MG63 (cell line): ENCODE data around the gene CTNNBL1. TPM values are rescaled to one million over a fixed set of nuclear protein-coding genes. Genes with fewer than 3 reads are reported as not detected.
A peak's percentile ranks its signal among the peaks of the same experiment; 100 is the strongest.

Source experiments
- DNase-seq: peaks from one replicate; pipeline ENCODE4 v3.0.0-alpha.2; 2020
- H3K27me3 ChIP-seq: fragments of 250-450 bp; sonication (Bioruptor Pico); 2 replicates; pipeline ENCODE4 v1.5.1; 2020; ENCODE audit warnings: mild to moderate bottlenecking, moderate library complexity
- H3K36me3 ChIP-seq: fragments of 250-450 bp; sonication (Bioruptor Pico); 2 replicates; pipeline ENCODE4 v1.5.1; 2020; ENCODE audit warnings: mild to moderate bottlenecking, moderate library complexity
- H3K4me3 ChIP-seq: fragments of 250-450 bp; sonication (Bioruptor Pico); 2 replicates; pipeline ENCODE4 v1.5.1; 2020; ENCODE audit warnings: mild to moderate bottlenecking, moderate library complexity
- H3K9me3 ChIP-seq: fragments of 250-450 bp; sonication (Bioruptor Pico); 2 replicates; pipeline ENCODE4 v1.5.1; 2020; ENCODE audit warnings: mild to moderate bottlenecking, moderate library complexity
- total RNA-seq: library from RNA; depleted of rRNA; stranded (reverse); fragments of >200 nt; shearing (Covaris generic); gene quantifications from 2 replicates; pipeline ENCODE4 v1.2.3, GENCODE V29; 2014; ENCODE audit warnings: low replicate concordance

Gene CTNNBL1
- total RNA-seq, 1 experiment from 2014 or later: 44.9 TPM

DNA sequence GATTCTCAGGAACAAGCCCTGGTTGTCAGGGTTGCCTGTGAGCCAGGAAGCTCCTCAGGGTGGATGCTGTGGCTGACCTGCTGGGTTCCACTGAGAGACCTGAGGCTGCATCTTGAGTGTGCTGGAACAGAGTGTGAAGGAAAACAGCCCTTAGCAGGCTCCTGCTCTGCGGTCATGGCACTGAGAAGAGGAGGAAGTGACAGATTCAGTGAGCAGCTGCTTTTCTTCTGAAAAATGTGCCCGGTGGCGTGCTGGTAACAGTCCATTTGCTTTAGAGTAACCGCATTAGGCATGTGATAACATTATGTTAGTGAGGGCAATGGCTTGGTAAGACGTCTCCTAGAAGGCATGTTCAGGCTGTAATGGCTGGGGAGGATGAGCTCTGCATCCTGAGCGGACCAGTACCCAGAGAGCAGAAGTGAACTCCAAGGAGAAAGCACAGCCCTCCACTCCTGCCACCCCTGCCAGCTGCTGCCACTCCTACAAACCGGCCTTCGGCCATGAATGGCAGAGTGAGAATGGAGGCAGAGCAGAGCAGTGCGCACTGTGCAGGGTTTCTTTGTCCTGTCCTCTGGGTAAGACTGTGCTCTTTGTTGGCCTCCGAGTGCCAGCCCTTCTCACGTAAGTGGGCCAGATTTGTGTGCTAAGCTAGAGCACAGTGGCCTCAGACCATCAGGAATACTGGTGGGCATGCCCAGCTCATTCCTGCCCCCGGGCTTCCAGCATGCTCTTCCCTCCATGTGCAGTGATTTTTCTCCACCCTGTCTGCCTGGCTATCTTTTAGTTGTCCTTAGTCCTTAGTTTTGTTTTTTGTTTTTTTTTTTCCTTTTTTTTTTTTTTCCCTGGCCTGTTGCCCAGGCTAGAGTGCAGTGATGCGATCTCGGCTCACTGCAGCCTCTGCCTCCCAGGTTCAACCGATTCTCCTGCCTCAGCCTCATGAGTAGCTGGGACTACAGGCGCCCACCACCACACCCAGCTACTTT lies 111.0 kb downstream of the CTNNBL1 start:
- peaks cover 8% of the 10 kb centered on the region; the same call in 1 of the 2 replicates for H3K36me3 ChIP-seq
- no peak for DNase-seq
- H3K4me3 ChIP-seq: no peak overlapping the region
- no peaks in the 10 kb centered on the region for H3K9me3 ChIP-seq
- H3K27me3 ChIP-seq: no peaks in the 10 kb centered on the region

DNA sequence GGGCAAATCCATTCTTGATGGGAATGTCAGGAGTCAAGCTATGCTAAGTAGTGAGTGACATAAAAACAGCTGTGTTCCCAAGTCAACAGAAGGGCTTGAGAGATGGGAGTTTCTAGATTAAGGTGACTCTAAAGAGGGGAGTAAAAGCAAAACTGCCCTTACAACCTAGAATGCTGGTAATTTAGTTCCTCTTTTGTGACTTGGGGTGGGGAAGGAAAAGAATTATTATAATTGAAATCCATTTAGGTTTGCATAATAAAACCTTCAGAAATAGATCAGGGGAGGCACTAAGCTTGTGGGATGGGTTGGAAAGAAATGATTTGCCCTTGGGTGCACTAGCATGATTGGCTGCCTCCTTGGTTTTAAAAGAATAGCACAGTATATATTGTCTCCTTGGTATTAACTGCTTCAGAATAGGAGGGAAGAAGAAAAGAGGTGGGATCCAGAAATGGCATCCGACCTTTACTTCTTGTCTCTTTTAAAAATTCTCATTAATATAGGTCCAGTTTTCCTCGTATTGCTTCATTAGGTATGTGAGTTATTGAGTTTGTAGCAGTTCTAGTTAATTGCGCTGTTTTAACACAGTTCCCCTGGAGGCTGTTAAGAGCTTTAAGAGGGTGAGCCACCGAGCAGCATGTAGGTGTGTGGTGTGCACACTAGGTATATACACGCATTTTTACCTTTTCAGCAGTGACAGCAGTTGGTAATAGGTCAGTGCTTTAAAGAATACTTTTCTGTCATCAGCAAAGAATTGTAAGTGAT lies 113.8 kb downstream of the CTNNBL1 start:
- DNase-seq: no peak
- Histone ChIP-seq H3K9me3 (no peaks in the 10 kb centered on the region), H3K36me3 (peaks cover 8% of the 10 kb centered on the region; the same call in 1 of the 2 replicates), H3K4me3 (no peak overlapping the region), H3K27me3 (no peaks in the 10 kb centered on the region)

DNA sequence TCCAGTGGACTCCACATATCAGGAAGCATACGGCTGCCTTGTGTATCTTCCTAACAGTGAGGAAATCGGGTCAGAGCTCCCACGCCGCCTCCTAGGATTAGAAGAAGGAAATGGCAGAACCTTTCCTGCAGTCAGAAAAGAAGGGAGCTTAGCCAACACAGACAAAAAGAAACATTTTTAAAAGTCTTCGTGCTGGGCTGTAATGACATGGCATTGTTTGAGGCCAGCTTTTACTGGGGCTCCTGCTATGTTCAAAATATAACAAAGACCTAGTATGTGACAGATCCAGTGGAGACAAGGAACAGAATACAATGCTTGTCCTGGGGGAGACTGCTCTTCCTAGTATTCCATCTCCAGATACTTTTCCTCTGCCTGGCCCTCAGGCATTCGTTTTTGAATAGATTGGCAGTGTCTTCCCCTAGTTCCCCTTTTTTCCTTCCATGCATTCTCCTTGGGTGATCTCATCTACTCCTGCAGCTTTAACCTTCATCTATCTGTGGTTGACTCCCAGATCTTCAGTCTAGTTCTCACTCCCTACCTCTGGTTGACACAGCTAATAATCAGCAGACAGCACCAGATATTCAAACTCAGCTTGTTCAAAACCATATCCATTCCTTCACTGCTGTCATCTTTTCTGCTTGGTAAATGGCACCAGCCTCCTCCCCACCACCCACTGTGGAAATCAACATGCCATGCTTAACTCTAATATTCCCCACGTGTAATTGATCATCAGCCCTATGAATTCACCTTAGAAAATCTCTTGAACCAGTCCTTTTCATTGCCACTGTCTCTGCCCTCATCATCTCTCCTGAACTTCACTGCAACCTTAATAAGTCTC lies 114.6 kb downstream of the CTNNBL1 start:
- no peak for DNase-seq
- no peaks in the 10 kb centered on the region for H3K9me3 ChIP-seq
- no peak overlapping the region for H3K4me3 ChIP-seq
- H3K36me3 ChIP-seq: peaks cover 5% of the 10 kb centered on the region; the same call in 1 of the 2 replicates
- no peaks in the 10 kb centered on the region for H3K27me3 ChIP-seq

DNA sequence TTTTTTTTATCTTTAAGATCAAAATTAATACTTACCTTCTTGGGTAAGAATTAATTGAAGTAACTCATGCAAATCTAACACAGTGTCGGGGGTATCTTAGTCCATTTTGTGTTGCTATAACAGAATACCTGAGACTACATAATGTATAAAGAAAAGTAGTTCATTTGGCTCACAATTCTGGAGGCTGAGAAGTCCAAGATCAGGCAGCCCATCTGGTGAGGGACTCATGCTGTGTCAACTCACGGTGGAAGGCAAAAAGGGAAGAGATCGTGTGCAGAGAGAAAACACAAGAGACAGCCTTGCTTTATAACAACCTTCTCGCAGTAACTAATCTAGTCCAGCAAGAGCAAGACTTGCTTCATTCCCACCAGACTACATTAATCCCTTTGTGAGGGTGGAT lies 116.2 kb downstream of the CTNNBL1 start:
- no peak overlapping the region for H3K4me3 ChIP-seq
- no peaks in the 10 kb centered on the region for H3K9me3 ChIP-seq
- peaks cover 4% of the 10 kb centered on the region; the same call in 1 of the 2 replicates for H3K36me3 ChIP-seq
- H3K27me3 ChIP-seq: no peaks in the 10 kb centered on the region
- DNase-seq: no peak

DNA sequence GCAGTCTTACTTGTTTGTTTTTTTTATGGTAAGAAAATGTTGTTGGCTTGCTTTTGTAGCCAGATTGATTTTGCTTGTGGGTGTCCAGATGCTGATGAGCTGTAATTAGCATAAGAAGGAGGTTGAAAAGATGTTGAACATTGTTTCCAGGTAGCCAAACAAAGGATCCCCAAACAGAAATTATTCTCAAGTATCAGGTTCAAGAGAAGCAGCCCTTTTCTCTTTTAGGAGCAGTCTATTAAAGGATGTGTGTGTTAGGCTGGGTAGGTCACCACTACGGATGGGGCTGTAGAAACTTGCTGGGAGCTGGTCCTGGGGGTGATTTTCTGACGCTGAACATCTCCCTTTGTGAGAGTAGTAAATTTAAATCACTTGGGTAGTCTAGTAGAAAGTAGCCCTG lies 122.2 kb downstream of the CTNNBL1 start:
- Histone ChIP-seq H3K27me3 (no peaks in the 10 kb centered on the region), H3K36me3 (no peaks in the 10 kb centered on the region), H3K4me3 (no peak overlapping the region), H3K9me3 (no peaks in the 10 kb centered on the region)
- no peak for DNase-seq

DNA sequence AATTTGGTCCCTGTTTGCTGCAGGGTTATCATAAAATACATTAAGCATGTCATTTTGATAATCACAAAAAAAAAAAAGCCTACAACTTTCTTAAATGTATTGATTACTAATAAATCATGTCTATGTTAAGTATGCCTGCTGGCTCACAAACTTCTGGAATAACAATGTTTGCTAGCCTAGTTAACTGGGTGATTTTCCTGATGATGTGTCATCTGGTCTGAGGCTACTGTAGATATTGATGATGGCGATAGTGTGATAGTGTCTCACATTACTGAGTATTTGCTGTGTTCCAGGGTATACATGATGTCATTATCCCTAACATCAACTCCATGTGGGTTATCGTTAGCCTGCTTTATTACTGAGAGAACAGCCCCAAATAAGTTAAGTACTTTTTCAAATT lies 122.9 kb downstream of the CTNNBL1 start:
- H3K27me3 ChIP-seq: no peaks in the 10 kb centered on the region
- no peak for DNase-seq
- no peaks in the 10 kb centered on the region for H3K9me3 ChIP-seq
- no peak overlapping the region for H3K4me3 ChIP-seq
- no peaks in the 10 kb centered on the region for H3K36me3 ChIP-seq

DNA sequence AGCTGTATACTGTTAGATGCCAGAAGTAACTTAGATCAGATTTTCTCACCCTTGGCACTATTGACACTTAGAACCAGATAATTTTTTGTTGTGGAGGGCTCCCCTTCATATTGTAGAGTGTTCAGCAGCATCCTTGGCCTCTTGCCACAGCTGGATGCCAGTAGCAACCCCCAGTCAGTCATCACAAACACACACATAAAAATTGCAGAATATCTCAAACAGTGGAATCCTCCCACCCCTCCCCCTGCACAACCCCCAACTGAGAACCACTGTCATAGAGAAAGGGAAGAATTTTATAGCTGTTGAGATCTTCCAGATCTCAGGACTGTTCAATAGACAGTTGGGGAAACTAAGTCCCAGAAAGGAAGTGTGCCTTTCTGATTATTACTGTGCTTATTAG lies 127.9 kb downstream of the CTNNBL1 start:
- Histone ChIP-seq H3K36me3 (no peaks in the 10 kb centered on the region; the same call in 1 of the 2 replicates), H3K4me3 (no peak overlapping the region), H3K27me3 (no peaks in the 10 kb centered on the region), H3K9me3 (no peaks in the 10 kb centered on the region)
- no peak for DNase-seq

DNA sequence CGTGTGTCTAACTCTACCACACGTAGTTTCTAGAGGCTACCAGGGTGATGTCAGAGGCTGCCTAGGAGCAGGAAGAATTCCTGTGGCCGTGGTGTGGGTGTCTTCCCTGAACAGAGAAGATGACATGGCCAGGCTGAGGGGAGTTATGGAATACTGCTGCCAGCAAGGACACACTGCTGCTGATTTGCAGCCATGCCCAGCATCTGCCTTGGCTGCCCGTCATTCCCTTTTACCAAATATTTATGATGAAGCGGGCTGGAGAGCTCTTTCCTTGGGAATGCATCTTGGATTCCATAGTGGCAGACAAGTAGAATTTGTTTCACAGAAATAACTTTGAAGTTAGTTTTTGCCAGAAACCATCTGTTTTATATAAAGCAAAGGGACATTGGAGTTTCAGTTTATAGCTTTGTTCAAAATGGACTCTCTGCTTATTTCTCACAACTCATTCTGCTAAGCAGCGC lies 128.3 kb downstream of the CTNNBL1 start:
- no peaks in the 10 kb centered on the region for H3K9me3 ChIP-seq
- H3K27me3 ChIP-seq: no peaks in the 10 kb centered on the region
- no peak overlapping the region for H3K4me3 ChIP-seq
- DNase-seq: peak; percentile 53
- no peaks in the 10 kb centered on the region; the same call in 1 of the 2 replicates for H3K36me3 ChIP-seq

DNA sequence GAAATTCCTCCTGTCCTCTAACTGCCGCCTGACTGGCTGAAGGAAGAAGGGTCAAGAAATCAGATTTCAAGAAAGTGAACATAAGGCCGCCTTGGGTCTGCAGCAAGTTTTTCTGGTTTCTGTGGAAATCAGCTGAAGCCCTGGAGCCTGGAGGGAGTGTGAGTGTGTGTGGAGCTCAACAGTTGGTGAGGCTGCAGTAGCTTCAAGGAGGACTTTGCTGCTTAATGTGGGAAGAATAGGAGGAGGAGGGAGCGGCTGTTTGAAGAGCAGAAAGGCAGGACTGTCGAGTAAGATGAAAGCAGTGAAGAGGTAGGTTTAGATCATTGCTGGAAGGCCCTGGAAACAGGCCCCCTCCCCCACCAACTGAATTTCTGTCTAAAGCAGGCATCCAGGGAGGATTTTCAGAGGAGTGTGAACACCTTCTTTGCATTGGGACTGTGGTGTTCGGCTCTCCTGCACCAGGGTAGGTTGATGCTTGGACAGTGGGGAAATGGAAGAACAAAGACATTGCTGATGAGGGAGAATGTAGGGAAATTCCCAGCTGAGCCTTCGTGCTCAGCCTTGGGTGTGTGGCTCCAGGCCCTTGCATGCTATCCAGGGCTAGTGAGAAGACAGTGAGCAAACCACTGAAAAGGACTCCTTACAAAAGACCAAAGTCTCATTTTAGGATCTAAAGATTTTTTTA lies 129.6 kb downstream of the CTNNBL1 start:
- H3K4me3 ChIP-seq: no peak overlapping the region

DNA sequence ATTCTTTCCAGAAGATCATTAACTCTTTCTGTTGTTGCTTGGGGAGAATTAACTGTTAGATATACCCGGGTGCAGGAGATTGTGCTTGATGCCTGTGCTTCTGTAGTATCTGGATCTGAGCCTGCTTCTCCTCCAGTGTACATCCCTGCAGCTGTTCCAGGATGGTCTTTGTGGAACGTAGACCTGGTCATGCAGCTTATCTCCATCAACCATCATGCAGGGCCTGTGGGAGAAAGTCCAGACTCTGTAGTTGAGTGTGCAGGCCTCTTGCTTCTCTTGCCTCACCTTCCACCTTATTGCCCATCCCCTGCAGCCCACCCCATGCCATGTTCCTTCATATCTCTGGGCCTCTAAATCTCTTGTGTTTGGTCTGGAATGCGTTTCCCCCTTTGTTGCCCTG lies 133.8 kb downstream of the CTNNBL1 start:
- Histone ChIP-seq H3K4me3 (no peak overlapping the region), H3K9me3 (no peaks in the 10 kb centered on the region), H3K27me3 (no peaks in the 10 kb centered on the region), H3K36me3 (no peaks in the 10 kb centered on the region; the same call in 1 of the 2 replicates)
- DNase-seq: no peak

More for the DNA sequence above, 129.6 kb downstream of the CTNNBL1 start:
- no peaks in the 10 kb centered on the region; the same call in 1 of the 2 replicates for H3K36me3 ChIP-seq
- H3K27me3 ChIP-seq: no peaks in the 10 kb centered on the region
- no peaks in the 10 kb centered on the region for H3K9me3 ChIP-seq
- DNase-seq: no peak

DNA sequence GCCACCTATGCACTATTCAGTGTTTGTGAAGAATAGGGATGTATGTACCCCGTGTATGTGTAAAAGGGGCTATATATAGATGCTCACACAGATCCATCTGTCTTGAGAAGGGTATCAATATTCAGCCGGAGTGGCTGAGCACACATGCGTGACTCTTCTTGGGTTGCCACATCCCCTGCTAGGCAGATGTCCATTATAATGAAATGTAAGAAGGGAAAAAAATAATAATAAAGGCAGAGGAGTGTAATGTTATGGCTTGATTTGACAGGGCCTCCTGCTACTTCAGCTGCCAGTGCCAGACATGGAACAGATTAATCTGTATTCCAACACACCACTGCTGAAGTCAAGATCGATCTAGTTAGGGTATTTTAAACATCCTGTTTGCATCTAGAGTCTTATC lies 134.9 kb downstream of the CTNNBL1 start:
- DNase-seq: no peak
- no peak overlapping the region for H3K4me3 ChIP-seq
- H3K36me3 ChIP-seq: no peaks in the 10 kb centered on the region; the same call in 1 of the 2 replicates
- no peaks in the 10 kb centered on the region for H3K9me3 ChIP-seq
- H3K27me3 ChIP-seq: no peaks in the 10 kb centered on the region

DNA sequence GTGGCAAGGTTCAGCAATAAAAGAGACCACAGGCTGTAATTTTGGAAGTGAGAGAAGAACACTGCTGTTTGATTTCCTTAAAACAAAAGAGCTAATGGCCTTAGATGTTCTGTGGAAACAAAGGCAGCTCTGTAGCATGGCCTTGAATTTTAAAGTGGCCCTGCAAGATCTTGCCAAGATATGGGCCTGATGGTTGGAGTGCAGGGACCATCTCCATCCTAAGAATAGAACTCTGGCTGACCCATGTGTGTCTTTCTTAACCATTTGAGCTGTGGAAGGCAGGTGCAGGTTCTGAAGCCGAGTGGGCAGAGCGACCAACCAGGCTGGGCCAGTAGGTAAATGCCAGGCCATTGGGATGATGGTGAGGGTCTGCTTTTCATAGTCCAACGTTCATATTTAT lies 135.3 kb downstream of the CTNNBL1 start:
- no peaks in the 10 kb centered on the region for H3K27me3 ChIP-seq
- H3K9me3 ChIP-seq: no peaks in the 10 kb centered on the region
- H3K36me3 ChIP-seq: no peaks in the 10 kb centered on the region; the same call in 1 of the 2 replicates
- no peak for DNase-seq
- no peak overlapping the region for H3K4me3 ChIP-seq

DNA sequence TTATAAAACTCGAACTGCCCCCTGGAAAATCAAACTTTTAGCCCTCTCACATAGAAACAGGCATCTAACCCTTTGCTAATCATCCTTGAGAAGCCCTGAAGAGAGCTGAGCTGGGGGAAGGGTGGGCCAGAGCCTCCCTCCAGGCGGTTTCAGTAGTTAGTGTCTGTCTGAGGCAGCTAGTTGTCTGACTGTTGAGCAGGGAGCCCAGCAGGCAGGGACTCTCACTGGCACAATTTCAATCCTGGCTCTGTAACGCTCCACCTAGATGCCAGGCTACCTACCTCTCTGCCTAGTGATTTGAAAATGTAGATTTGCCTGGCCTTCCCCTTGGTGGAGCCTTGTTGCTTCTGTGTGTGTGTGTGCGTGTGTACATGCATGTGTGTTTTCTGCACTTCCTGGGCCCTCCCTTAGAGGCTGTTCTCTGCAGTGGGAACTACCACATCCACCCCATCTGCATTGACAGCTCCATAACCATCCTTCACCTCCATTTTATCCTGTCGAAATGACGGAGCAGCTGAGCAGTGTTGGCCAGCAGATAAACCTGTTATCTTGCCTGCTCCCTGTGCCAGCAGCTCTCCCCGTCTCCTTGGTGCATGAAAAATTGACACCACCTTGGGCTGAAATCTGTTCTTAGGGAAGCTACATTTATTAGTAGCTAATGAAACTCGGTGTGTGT lies 139.5 kb downstream of the CTNNBL1 start:
- H3K36me3 ChIP-seq: no peaks in the 10 kb centered on the region
- no peak overlapping the region for H3K4me3 ChIP-seq
- no peak for DNase-seq

DNA sequence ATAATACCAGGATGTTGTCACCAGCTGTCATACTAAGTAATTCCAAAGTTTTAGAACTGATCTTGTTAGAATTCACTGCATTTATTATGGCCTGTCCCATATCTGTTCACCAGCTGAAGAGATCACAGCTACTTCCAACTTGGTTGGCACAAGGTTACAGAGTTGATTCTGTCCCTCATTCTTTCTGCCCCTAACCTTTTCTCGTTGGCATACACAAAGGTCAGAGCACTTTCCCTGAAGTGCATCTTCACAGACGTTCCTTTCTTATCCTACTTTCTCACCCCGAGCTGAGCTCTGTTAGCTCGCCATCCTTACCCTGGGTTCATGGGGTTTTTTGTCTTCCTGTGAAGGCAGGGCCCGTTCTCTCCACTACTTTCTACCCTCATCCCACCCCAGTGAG lies 143.1 kb downstream of the CTNNBL1 start:
- Histone ChIP-seq H3K4me3 (no peak overlapping the region), H3K27me3 (no peaks in the 10 kb centered on the region), H3K9me3 (peaks cover 2% of the 10 kb centered on the region; the same call in 1 of the 2 replicates), H3K36me3 (peaks cover 4% of the 10 kb centered on the region; the same call in 1 of the 2 replicates)
- no peak for DNase-seq

More for the DNA sequence above, 139.5 kb downstream of the CTNNBL1 start:
- H3K9me3 ChIP-seq: peaks cover 2% of the 10 kb centered on the region; the same call in 1 of the 2 replicates
- H3K27me3 ChIP-seq: no peaks in the 10 kb centered on the region

DNA sequence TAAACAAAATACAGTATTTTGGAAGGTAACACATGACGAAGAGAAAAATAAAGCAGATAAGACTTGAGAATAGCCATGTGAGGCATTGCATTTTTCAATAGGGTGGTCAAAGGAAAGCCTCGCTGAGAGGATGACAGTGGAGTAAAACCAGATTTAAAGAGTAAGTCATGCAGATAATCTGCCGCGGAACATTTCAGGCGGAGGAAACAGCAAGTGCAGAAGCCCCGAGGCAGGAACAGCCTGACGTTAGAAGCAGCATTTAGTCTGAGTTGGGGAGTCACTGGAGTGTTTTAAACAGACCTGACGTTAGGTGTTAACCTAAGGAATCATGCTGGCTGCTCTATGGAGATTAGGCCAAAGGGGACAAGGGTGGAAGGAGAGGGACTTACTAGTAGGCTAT lies 144.1 kb downstream of the CTNNBL1 start:
- no peak overlapping the region for H3K4me3 ChIP-seq
- no peaks in the 10 kb centered on the region for H3K27me3 ChIP-seq
- peaks cover 9% of the 10 kb centered on the region for H3K36me3 ChIP-seq
- peaks cover 2% of the 10 kb centered on the region; the same call in 1 of the 2 replicates for H3K9me3 ChIP-seq
- no peak for DNase-seq
